ENCODE results near the gene EPB41L3. TPM values are rescaled to one million over a fixed set of nuclear protein-coding genes. Genes with fewer than 3 reads are reported as not detected.
A peak's percentile ranks its signal among the peaks of the same experiment; 100 is the strongest.

EPB41L3 gene
- polyA plus RNA-seq, 3 donors = 25.2 to 56.6 (median 51.3) TPM

DNA sequence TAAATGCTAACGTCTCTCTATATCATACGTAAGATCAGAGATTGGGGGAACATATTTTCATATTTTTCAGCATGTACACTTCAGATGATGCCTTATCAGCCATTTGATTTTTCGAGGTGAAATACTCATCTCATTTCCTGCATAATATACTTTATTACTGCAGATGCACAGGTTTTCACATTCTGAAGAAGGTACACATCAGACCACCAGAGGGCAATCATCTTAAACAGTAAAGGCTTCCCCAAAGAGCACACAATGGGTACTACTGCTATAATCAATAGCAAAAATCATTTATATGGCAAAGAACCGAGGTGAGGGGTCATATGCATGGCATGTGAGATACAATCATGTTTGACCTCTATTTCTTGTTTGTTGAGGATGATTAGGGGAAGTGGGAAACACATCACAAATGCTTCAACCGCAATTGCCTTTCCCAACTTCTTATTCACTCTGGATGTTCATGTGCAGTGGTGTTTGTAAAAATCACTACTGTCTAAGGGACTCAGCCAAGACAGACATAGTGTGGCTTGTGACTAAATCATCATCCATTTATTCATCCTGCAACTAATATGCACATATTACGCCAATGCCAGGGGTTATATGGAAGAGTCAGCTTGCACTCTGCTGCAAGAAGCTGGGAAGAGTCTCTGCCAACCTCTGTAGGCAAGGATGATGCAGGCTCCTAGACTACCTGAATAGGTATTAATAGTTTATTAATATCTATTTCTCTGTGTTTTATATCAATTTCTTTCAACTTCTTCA is 118.7 kb downstream of the EPB41L3 start:
- Histone ChIP-seq H3K9ac (ENCODE audit: insufficient read depth, low read length, poor library complexity, severe bottlenecking) (no peak overlapping the region), H3K27ac (ENCODE audit: low read depth in 1 of 2, low read length in 2 of 2) (no peak overlapping the region), H2AFZ (ENCODE audit: insufficient read depth, low read depth, low read length, poor library complexity, severe bottlenecking) (no peak overlapping the region), H3K27me3 (ENCODE audit: control insufficient read depth in 2 of 2, insufficient read depth in 2 of 2, low read length in 2 of 2) (no peaks in the 10 kb centered on the region), H3K79me2 (ENCODE audit: insufficient read depth, low read length) (no peaks in the 10 kb centered on the region), H3K4me3 (replicated peaks in 1 of 3; ENCODE audit: low read depth in 2 of 3, low read length in 3 of 3) (no peak overlapping the region), H4K20me1 (ENCODE audit: insufficient read depth, low read length) (no peaks in the 10 kb centered on the region), H3K4me1 (ENCODE audit: control insufficient read depth in 1 of 2, insufficient read depth in 2 of 2, low read length in 2 of 2) (no peaks in the 10 kb centered on the region), H3K4me2 (replicated peaks; ENCODE audit: extremely low read depth, low read length, poor library complexity, severe bottlenecking) (no peak overlapping the region), H3K9me3 (replicated peaks in 1 of 2; ENCODE audit: control insufficient read depth in 1 of 2, insufficient read depth in 1 of 2, low read length in 2 of 2) (no peaks in the 10 kb centered on the region), H3K36me3 (replicated peaks in 1 of 2; ENCODE audit: control insufficient read depth in 1 of 2, insufficient read depth in 2 of 2, low read length in 2 of 2) (peaks cover 18 to 42% of the 10 kb centered on the region in 2 donors)
- H3K9me3 Mint-ChIP-seq = no peaks in the 10 kb centered on the region
- peaks cover 0 to 1% (median 0%) of the 10 kb centered on the region in 3 donors for H3K27me3 Mint-ChIP-seq (ENCODE audit: low read depth in 3 of 3)
- DNase-seq = peak; percentile 24 to 62 (median 43)
- H3K4me1 Mint-ChIP-seq = peaks cover 4% of the 10 kb centered on the region
- H3K27ac Mint-ChIP-seq = no peak overlapping the region
- TF ChIP-seq CTCF (IDR thresholded peaks at IDR 0.05) = peak; percentile 71
- no peak overlapping the region for H3K4me3 Mint-ChIP-seq
- 0% methylated on average over 1 of the region's 6 CpGs for WGBS (ENCODE audit: insufficient coverage)
- H3K36me3 Mint-ChIP-seq = peaks cover 22 to 35% of the 10 kb centered on the region in 2 donors
- intact Hi-C loops (cut with micrococcal nuclease) = loop anchor here in 1 of 2 donors (10.0 kb wide), 1 partner anchor 120 kb away; the partner anchor contains the start of gene EPB41L3

- Histone ChIP-seq H3K9me3 (replicated peaks in 1 of 2; ENCODE audit: control insufficient read depth in 1 of 2, insufficient read depth in 1 of 2, low read length in 2 of 2) (no peaks in the 10 kb centered on the region), H3K4me1 (ENCODE audit: control insufficient read depth in 1 of 2, insufficient read depth in 2 of 2, low read length in 2 of 2) (peaks cover 18 to 21% of the 10 kb centered on the region in 2 donors), H3K4me2 (replicated peaks; ENCODE audit: extremely low read depth, low read length, poor library complexity, severe bottlenecking) (no peak overlapping the region), H4K20me1 (ENCODE audit: insufficient read depth, low read length) (no peaks in the 10 kb centered on the region), H3K27me3 (ENCODE audit: control insufficient read depth in 2 of 2, insufficient read depth in 2 of 2, low read length in 2 of 2) (no peaks in the 10 kb centered on the region), H3K27ac (ENCODE audit: low read depth in 1 of 2, low read length in 2 of 2) (no peak overlapping the region), H3K4me3 (replicated peaks in 1 of 3; ENCODE audit: low read depth in 2 of 3, low read length in 3 of 3) (no peak overlapping the region), H3K36me3 (replicated peaks in 1 of 2; ENCODE audit: control insufficient read depth in 1 of 2, insufficient read depth in 2 of 2, low read length in 2 of 2) (peaks cover 18 to 42% of the 10 kb centered on the region in 2 donors), H2AFZ (ENCODE audit: insufficient read depth, low read depth, low read length, poor library complexity, severe bottlenecking) (no peak overlapping the region), H3K9ac (ENCODE audit: insufficient read depth, low read length, poor library complexity, severe bottlenecking) (no peak overlapping the region), H3K79me2 (ENCODE audit: insufficient read depth, low read length) (no peaks in the 10 kb centered on the region)
- no peak for TF ChIP-seq CTCF (IDR thresholded peaks at IDR 0.05)
- intact Hi-C loops (cut with micrococcal nuclease) = loop anchor here in 1 of 2 donors (10.0 kb wide), 1 partner anchor 122 kb away; the partner anchor contains the start of gene EPB41L3
- peaks cover 25 to 44% of the 10 kb centered on the region in 2 donors for H3K36me3 Mint-ChIP-seq
- peaks cover 25% of the 10 kb centered on the region for H3K4me1 Mint-ChIP-seq
- no peak for DNase-seq
- no CpG with 5 or more reads among the region's 3 CpGs for WGBS (ENCODE audit: insufficient coverage)
- H3K4me3 Mint-ChIP-seq = no peak overlapping the region
- H3K27ac Mint-ChIP-seq = no peak overlapping the region
- H3K9me3 Mint-ChIP-seq = peaks cover 0 to 2% (median 0%) of the 10 kb centered on the region in 7 donors
- H3K27me3 Mint-ChIP-seq (ENCODE audit: low read depth in 3 of 3) = no peaks in the 10 kb centered on the region
These were observed 121.2 kb downstream of the EPB41L3 start for GRCh38 chr18:5422626-5423025.
